Large intestine (tissue), 3 donors: Measurements from ENCODE around the gene PSMA6. TPM values are rescaled to one million over a fixed set of nuclear protein-coding genes. Genes with fewer than 3 reads are reported as not detected.

Source experiments
- DNase-seq, 2 donors: peaks; one replicate each; pipeline versions ENCODE4 v3.0.0 to v3.0.0-alpha.2; 2013
- H3K27ac ChIP-seq: one replicate; pipeline ENCODE4 v1.5.1; 2013; ENCODE audit warnings: low read length
- H3K27me3 ChIP-seq: 2 replicates; pipeline ENCODE4 v1.6.1; 2013; ENCODE audit warnings: low read length; ENCODE audit not compliant: control insufficient read depth, insufficient read depth
- H3K36me3 ChIP-seq: 2 replicates; pipeline ENCODE4 v1.6.1; 2013; ENCODE audit warnings: low read length; ENCODE audit not compliant: control insufficient read depth, insufficient read depth
- H3K4me1 ChIP-seq: one replicate; pipeline ENCODE4 v1.6.1; 2013; ENCODE audit warnings: low read length; ENCODE audit not compliant: control insufficient read depth, insufficient read depth
- H3K4me3 ChIP-seq: one replicate; pipeline ENCODE4 v1.5.1; 2013; ENCODE audit warnings: low read length
- H3K9me3 ChIP-seq: one replicate; pipeline ENCODE4 v1.6.1; 2013; ENCODE audit warnings: mild to moderate bottlenecking, low read depth, low read length, moderate library complexity; ENCODE audit not compliant: control insufficient read depth
- WGBS: methylation state at CpG from one replicate; pipeline ENCODE4 v1.1.5; 2013; ENCODE audit warnings: low lambda C conversion rate; ENCODE audit not compliant: insufficient coverage; 5-methylcytosine and 5-hydroxymethylcytosine counted together
- polyA plus RNA-seq: library from polyadenylated mRNA; unstranded; fragments of 120-200 nt; gene quantifications from one replicate; pipeline ENCODE4 v1.2.1, GENCODE V29; 2013

PSMA6 gene
- polyA plus RNA-seq, 1 donor: 163 TPM

DNA sequence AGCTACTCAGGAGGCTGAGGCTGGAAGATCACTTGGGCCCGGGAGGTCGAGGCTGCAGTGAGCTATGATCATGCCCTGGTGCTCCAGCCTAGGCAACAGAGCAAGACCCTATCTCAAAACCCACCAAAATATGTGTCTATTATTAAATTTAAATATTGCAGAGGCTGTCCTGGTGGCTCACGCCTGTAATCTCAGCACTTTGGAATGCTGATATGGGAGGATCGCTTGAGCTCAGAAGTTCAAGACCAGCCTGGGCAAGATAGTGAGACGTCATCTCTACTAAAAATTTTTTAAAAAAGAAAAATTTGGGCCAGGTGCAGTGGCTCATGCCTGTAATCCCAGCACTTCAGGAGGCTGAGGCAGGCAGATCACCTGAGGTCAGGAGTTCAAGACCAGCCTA is 13.9 kb downstream of the PSMA6 start:
- Histone ChIP-seq H3K27me3 (no peaks in the 10 kb centered on the region), H3K36me3 (peaks cover 29% of the 10 kb centered on the region), H3K9me3 (no peaks in the 10 kb centered on the region), H3K4me3 (no peak overlapping the region), H3K4me1 (no peaks in the 10 kb centered on the region), H3K27ac (no peak overlapping the region)
- DNase-seq: no peak
- WGBS: no CpG with 5 or more reads among the region's 5 CpGs

DNA sequence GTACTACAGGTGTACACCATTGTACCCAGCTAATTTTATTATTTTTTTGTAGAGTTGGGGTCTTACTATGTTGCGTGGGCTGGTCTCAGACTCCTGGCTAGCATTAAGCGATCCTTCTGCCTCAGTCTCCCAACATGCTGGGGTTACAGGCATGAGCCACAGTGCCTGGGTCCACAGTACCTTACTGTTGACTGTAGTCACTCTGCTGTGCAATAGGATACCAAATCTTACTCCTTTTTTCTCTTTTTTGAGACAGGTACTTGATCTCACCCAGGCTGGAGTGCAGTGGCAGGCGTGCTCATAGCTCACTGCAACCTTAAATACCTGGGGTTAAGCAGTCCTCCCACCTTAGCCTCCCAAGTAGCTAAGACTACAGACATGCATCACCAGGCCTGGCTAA is 25.6 kb downstream of the PSMA6 start:
- H3K4me1 ChIP-seq: no peaks in the 10 kb centered on the region
- no peaks in the 10 kb centered on the region for H3K27me3 ChIP-seq
- H3K9me3 ChIP-seq: no peaks in the 10 kb centered on the region
- no peak for DNase-seq
- no peak overlapping the region for H3K27ac ChIP-seq
- WGBS: no CpG with 5 or more reads among the region's 3 CpGs
- no peak overlapping the region for H3K4me3 ChIP-seq
- H3K36me3 ChIP-seq: peaks cover 47% of the 10 kb centered on the region

DNA sequence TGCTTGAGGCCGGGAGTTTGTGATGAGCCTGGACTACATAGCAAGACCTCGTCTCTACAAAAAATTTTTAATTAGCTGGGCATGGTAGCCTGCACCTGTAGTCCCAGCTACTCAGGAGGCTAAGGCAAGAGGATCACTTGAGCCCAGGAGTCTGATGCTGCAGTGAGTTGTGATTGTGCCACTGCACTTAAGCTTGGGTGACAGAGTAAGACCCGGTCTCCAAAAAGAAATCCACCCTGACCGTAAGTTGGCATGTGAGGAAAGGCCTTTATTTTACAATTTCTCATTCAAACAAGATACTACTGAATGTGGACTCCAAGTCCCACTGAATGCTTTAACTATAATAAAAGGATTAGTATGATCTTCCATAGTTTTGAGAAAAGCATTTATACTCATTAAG is 27.3 kb downstream of the PSMA6 start:
- H3K4me1 ChIP-seq: no peaks in the 10 kb centered on the region
- no peak for DNase-seq
- H3K9me3 ChIP-seq: no peaks in the 10 kb centered on the region
- WGBS: no CpG with 5 or more reads among the region's 4 CpGs
- no peak overlapping the region for H3K4me3 ChIP-seq
- no peaks in the 10 kb centered on the region for H3K27me3 ChIP-seq
- H3K36me3 ChIP-seq: peaks cover 33% of the 10 kb centered on the region
- H3K27ac ChIP-seq: no peak overlapping the region

DNA sequence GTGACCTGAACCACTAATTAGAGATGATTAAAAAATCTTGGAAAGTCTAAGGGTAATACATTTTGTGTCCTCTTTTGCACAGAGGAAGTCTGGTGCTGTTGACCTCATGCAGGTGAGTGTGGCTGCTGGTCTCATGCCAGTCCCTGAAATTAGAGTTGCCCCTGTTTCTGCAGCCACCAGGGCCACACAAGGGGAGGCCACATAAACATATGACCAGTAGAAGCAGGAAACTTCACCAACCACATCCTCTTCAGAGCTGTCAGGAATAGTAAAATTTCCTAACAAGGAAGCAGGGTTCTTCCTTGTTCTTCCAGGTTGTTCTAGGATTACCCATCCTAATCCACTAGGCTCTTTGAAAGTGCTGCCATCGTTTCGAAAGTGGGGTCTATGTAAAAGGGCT is 28.3 kb downstream of the PSMA6 start:
- no peaks in the 10 kb centered on the region for H3K27me3 ChIP-seq
- H3K4me1 ChIP-seq: no peaks in the 10 kb centered on the region
- no CpG with 5 or more reads among the region's 2 CpGs for WGBS
- no peak overlapping the region for H3K27ac ChIP-seq
- H3K4me3 ChIP-seq: no peak overlapping the region
- no peaks in the 10 kb centered on the region for H3K9me3 ChIP-seq
- H3K36me3 ChIP-seq: peaks cover 25% of the 10 kb centered on the region
- DNase-seq: no peak

DNA sequence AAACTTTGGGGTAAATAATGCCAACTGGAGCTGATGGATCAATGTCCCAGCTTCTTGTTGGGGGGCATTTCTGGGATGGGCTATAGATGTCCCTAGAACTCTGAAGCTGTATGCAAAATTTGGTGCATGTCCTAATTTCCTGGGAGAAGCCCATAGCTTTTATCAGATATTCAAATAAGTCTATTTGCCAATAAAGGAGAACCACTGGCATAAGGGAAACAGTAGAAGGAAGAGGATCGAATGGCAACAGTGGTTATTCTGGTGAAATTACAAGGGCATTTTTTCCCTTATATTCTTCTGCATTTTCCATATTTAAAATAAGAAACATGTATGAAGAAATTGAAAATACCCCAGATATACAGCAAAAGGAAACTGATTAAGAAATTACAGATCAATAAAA is 34.2 kb downstream of the PSMA6 start:
- 86% methylated on average over 1 of the region's 1 CpG for WGBS
- H3K36me3 ChIP-seq: no peaks in the 10 kb centered on the region
- H3K27me3 ChIP-seq: no peaks in the 10 kb centered on the region
- no peaks in the 10 kb centered on the region for H3K9me3 ChIP-seq
- peaks cover 1% of the 10 kb centered on the region for H3K4me1 ChIP-seq
- no peak overlapping the region for H3K27ac ChIP-seq
- DNase-seq: no peak
- no peak overlapping the region for H3K4me3 ChIP-seq

DNA sequence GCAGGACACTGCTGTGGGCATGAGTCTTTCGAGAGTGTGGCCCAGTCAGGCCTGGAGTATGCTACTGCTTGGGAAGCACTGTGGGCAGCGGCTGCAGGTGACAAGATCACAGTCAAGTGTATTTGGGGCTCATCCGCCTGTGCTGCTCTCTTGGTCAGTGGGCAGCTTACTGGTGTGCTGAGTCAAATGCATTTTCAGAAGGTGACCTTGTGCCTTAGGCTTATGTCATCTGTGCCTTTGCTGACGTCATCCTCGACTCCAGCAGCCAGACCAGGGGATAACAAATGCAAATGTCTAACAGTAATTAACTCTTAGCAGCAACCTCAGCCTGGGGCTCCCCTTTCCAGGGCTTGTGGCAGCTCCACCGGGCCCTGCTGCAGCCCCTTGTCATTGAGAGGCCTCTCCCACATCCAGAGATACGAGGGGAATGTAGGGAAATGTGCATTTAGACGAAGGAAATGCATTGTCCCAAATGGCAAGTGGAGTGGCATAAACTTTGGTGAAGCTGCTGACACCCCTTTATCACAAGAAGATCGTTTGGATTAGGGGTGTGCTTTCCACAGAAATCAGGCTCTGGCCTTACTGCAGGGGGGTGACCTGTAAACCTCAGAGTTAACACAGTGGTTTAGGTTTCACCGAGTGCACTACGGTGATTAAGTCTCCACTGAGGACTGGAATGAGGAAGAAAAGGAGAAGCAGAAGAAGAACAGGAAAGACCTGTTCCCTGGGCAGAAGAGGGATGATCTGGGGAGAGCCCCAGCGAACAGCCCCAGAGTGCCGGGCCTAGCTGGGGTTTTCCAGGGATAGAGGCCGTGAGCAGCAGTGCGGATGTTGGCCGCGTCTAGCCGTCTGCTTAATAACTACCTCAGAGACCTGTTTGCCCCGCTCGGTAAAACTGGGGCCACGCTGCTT is 39.7 kb downstream of the PSMA6 start:
- no peaks in the 10 kb centered on the region for H3K27me3 ChIP-seq
- DNase-seq: peak; percentile 84 to 91
- peak overlapping the region; percentile 80 for H3K27ac ChIP-seq
- H3K4me1 ChIP-seq: peaks cover 54% of the 10 kb centered on the region
- WGBS: no CpG with 5 or more reads among the region's 21 CpGs
- no peaks in the 10 kb centered on the region for H3K36me3 ChIP-seq
- H3K9me3 ChIP-seq: no peaks in the 10 kb centered on the region
- no peak overlapping the region for H3K4me3 ChIP-seq

DNA sequence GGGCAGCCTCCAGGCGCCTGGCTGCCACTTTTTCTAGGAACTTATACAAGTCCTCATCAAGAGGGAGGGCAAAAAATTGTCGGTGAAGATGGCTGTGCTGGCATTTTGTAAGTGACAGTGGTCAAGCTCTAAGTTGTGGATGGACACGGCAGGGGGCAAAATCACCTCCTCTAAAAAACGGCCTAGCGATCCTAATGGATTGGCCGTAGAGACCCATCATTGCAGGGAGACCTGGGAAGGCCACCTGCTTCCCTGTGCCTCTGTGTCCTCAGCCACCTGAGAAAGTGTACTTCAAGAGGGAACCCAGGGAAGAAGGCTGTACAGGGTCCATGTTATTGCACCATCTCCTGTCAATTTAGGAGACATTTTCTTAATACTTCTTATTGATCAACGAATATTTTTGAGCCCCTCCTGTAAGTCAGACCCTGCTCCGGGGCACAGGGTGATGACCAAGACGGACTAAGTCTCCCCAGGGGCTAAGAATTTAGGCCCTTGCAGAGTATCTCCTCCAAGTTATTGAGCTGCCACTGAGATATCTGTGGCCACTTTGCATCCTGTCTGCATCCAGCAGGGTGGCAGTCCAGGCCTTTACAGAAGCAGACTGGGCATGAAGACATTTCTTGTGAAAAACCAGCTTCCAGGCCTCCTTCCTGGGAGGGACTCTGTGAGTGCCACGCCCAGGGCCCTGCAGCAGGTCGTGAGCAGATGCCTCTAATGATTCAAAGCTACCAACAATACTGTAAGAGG is 40.5 kb downstream of the PSMA6 start:
- DNase-seq: peak; percentile 76 to 86
- Histone ChIP-seq H3K36me3 (no peaks in the 10 kb centered on the region), H3K4me1 (peaks cover 63% of the 10 kb centered on the region), H3K27ac (peak overlapping the region; percentile 80), H3K27me3 (no peaks in the 10 kb centered on the region), H3K9me3 (no peaks in the 10 kb centered on the region), H3K4me3 (no peak overlapping the region)
- 40% methylated on average over 1 of the region's 11 CpGs for WGBS

DNA sequence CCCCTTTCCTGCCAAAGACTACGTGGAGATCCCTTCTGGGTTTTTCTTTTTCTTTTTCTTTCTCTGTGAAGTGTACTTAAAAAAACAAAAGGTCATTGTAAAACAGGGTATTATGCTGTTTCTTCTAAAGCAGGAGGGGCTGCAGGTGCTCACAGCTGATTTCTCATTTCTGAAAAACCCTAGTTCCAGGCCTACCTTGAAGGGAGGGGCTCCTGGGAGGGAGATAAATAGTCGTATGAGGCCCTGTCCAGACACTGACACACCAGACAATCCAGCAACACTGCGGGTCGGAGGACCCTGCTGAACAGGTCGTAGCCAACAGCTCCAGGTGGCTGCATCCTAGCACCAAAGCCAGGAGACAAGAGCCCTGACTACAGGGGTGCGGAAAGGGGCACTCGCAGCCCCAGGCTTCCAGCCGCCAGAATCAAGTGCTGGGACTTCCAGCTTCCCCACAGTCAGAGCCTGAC is 41.1 kb downstream of the PSMA6 start:
- DNase-seq: no peak
- Histone ChIP-seq H3K9me3 (no peaks in the 10 kb centered on the region), H3K4me3 (no peak overlapping the region), H3K36me3 (no peaks in the 10 kb centered on the region), H3K27ac (peak overlapping the region; percentile 80), H3K4me1 (peaks cover 66% of the 10 kb centered on the region), H3K27me3 (no peaks in the 10 kb centered on the region)
- no CpG with 5 or more reads among the region's 8 CpGs for WGBS

DNA sequence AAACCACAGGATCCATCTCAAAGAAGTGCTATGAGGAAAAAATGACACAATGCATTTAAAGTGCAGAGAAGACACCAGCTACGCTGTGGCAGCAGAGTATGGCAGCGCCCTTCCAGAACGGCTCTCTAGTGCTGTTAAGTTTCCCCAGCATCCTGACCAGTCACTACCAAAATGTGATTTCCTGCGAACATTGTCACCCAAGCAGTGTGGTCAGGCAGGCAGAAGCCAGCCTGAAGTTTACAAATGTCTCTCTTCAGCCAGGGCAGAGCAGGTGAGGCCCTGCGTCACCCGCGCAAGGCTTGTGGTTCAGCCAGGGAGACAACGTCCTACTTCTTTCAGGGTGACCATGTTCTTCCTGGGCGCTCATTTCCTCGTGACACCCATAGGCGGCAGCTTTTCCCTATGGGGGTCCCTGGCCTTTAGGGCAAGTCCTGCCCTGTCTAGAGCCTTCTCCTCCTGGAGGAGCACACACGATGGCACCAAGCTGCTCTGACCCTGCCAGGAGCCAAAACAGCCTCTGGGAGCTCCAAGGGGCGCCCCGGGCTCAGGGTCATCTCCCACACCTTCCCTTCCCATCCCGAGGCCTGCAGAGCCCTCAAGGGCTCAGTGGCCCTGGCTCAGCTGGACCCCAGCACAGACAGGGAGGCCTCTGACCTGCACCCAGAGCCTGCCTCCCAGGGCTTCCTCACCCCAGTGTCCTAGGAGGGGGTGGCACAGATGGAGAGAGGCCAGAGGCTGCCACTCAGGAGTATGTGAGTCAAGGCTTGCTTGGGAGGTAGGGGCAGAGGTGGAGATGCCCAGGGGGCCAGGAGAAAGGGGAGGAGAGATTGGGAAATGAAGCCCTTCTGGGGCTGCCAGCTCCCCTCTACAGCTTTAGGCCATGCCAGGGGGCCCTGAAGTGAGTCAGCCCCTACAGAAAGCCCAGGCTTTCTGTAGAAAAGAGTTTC is 41.9 kb downstream of the PSMA6 start:
- WGBS: no CpG with 5 or more reads among the region's 15 CpGs
- Histone ChIP-seq H3K4me3 (no peak overlapping the region), H3K4me1 (peaks cover 66% of the 10 kb centered on the region), H3K27me3 (no peaks in the 10 kb centered on the region), H3K27ac (peak overlapping the region; percentile 80), H3K9me3 (no peaks in the 10 kb centered on the region), H3K36me3 (no peaks in the 10 kb centered on the region)
- DNase-seq: peak in 1 of 2 donors; percentile 31
